ENCODE data around the gene TFEB.
"Not testable (repeated sequence)": the region's sequence is repeated elsewhere in the genome, so short reads cannot be mapped to it uniquely, and the experiment has no call there.

TFEB gene

DNA sequence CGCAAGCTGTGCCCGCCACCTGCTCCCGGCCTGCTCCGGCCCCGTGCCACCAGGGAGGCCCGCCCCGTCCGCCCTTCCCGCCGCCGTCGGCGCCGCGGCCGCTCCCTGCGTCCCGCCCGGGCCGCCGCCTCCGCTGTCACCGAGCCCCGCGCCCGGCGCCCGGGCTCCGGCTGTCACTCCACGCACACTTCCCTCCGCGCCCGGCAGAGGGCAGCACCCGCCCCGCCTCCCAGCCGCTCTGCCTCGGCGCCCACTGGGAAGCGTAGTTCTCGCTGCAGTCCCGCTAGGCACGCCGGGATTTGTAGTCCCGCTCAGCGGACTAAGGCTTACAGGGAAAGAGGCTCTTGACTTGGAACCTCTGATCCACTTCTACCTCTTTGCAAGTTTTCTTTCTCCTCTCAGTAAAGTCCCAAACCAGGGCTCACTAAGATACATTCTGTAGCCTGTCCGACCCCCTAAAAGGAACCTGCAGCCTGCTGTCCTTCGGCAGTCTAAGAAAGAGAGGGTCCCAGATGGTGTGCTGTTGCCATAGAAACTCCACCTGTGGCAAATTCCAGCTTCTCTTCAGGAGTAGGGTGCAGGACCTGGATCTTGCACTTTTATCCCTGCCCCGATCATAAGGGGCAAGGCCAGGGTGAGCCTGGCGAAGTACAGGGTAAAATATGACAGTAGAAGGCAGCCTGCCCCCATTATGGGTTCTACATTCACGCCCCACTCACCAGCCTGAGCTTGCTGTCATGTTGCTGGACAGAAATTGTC is at the start of gene TFEB:
Gene TFEB, minus strand, starts transcription at position 182 of the 759 bp plus-strand sequence. CDS start 44,395 bp downstream, outside the sequence.
- peak; percentile 96 for DNase-seq

DNA sequence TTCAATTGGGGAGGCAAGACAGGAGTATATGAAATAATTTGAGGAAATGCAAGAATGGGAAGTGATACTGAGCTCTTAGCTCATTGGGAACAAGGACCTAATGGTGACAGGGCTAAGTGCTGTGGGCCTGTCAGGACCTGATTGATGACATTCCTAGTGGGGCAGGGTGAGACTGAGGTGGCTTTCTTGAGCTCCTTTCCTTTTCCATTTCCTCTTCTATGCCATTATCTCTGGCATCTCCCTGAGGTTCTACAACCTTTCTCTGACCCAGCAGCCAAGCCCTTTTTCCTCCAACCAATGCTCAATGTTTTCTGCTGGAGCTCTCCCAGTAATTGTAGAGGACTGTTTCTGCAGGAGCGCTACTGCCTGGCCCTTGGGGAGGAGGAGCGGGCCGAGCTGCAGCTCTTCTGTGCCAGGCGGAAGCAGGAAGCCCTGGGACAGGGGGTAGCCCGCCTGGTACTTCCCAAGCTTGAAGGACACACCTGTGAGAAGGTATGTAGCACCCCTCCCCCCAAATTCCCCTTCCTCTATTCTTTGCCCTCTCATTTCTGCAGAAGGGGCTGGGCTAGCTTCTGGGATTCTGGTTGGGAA is 49.3 kb upstream of the TFEB start:
- DNase-seq: no peak

DNA sequence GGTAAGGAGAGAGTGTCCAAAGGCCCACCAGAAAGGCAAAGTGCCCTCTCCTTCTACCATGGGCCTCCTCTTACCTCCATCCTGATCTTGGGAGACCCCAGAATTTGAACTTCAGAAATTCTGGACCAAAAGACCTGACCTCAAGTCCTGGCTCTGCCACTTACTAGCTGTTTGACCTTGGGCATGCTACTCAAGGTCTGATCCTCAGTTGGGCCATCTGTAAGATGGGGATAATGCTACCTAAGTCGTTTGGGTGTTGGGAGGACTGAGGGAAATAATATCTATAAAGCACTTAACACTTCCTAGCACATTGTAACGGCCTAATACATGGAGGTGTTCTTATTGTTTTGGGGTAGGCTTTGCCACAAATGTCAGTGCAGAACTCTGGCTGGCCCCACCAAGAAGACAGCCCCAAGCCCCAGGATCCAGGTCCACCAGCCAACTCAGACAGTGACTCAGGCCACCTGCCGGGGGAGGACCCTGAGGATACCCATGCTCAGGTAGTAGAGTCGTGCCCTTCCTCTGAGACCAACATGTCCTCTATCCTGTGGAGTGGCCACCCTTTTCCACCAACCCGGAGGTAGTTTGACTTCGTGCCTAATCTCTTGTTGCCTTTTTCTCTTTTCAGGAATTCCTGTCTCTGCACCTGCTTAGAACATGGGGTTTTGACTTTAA is 47.8 kb upstream of the TFEB start:
- no peak for DNase-seq

- no peak for DNase-seq
Observed at GRCh38 chr6:41781366-41781730, 45.9 kb upstream of the TFEB start.

GRCh38 chr6:41780551-41781365 is 45.4 kb upstream of the TFEB start, which contains the start of gene PRICKLE4:
PRICKLE4 (plus strand) TSS chr6:41780782; CDS start chr6:41783474, 2,692 bp downstream.
- DNase-seq: peak; percentile 16

DNA sequence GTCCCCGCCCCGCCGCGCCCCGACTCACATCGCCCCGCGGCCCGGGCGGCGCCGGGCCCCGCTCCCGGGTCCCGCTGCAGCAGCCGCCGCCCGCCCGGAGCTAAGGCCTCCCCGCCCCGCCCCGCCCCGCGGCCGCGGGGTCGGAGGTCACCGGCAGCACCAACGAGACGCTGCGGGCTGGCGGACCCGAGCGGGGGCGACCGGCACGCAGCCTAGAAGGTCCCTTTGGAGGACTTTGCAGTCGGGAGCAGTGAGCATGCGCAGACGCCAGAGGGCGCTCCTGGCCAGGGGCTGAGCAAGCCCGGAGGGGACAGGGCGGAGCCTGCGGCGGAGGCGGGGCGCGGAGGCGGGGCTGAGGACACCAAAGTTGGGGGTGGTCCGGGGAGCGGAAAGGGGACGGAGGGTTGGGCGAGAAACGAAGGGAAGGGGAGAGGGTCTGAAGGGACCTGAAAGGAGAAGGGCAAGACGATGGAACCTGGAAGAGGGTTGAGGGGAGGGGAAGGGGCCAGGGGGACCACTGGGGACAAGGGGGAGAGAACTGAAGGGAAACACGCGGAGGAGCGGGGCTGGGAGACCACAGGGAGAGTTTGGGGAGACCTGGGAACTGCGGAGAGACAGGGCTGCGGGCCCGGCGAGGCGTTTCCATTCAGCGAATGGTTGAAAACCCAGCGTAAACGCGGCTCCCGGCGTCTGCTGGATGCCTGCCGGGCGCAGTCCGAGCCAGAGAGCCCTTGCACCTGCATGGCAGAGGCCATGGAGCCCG is 44.6 kb upstream of the TFEB start, which contains the start of gene FRS3:
Gene FRS3, minus strand, starts transcription at position 113 of the 763 bp plus-strand sequence. CDS start 2,913 bp downstream, outside the sequence.
- DNase-seq: peak; percentile 100

DNA sequence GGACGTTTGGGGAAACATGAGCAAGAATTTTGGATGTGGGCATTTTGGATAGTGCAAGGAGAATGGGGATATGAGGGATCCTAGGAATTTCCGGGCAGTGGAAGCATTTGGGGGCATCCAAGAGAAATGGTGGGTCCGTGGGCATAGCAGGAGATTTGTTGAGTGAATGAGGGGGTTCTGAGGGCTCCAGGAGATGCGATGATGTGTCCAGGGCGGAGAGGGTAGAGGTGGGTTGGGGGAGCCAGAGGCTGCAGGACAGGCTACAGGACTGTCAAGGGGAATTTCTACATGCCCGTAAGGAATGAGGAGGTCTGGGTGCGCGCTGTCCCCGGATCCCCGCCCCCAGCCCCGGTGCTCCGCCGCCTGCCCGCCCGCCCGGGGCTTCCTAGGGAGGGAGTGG is 43.9 kb upstream of the TFEB start:
- no peak for DNase-seq

- DNase-seq: no peak
Observed at GRCh38 chr6:41778895-41779294, 43.5 kb upstream of the TFEB start.

DNA sequence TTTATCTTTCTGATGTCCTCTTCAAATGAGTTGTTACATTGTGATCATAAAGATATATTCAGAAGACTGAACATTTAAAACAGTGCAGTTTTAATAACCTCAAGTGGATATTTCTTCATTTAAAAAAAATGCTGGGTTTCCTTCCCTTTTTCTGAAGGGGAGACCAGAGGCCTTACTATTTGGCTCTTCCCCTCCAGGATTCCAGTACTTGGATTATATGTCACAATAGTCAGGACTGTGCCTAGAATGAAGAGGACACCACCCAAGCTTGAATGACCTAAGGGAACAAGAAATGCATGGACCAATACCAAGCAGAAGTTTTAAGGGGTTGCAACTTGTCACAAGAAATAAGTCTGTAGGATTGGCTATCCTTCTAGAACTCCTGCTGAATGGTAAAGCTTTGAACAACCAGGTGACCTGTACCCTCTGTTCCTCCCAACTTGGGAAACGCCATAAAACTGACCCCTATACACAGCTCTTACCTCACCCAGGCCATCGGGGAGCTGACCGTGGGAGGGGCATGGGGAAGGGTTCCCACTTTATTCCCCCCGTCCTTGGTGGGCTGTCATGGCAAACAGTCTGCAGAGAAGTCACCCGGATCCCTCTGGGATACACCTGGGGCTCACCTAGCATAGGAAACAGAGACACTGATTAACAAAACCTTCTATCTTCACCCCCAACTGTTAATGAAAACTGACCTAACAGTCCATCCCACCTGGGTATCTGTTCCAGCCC is 42.3 kb upstream of the TFEB start:
- DNase-seq: no peak

DNA sequence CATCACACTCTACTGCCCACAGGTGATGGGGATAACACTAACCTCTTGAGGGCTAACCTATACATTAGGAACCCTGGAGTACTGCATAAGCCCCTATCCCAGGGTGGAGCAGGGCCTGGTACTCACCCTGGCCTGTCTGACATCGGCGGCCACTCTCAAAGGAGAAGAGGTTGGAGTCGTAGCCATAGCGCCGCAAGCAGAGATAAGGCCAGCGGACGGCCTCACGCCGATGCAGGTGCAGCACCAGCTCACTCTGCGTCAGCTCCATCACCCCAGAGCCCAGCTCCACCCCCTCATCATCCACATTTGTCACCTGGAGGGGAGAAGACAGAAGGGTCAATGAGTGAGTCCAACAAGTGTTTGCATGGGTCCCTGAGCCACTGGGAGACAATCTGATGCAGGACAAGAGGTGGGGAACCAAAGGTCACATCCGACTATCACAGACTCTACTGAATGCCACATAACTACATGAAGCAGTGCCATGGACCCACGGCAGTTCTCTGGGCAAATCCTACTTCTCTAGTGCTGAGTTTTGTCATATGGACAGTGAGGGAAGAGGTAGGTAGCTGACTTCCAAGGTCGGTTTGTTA is 40.0 kb upstream of the TFEB start:
- DNase-seq: no peak

GRCh38 chr6:41774841-41775240 is 39.4 kb upstream of the TFEB start:
- no peak for DNase-seq

- DNase-seq: no peak
Observed at GRCh38 chr6:41771058-41771983, 35.9 kb upstream of the TFEB start.

- DNase-seq: no peak
Observed at GRCh38 chr6:41770381-41771057, 35.1 kb upstream of the TFEB start.

GRCh38 chr6:41769376-41769775 is 34.0 kb upstream of the TFEB start:
- no peak for DNase-seq

GRCh38 chr6:41768545-41769308 is 33.3 kb upstream of the TFEB start:
- DNase-seq: no peak

GRCh38 chr6:41767112-41767833 is 31.9 kb upstream of the TFEB start:
- DNase-seq: no peak

- DNase-seq: not testable (repeated sequence)
Observed at GRCh38 chr6:41766043-41766664, 30.7 kb upstream of the TFEB start.

Measured in stimulated activated CD4-positive, alpha-beta T cell treated with anti-CD3 and anti-CD28 coated beads, Interleukin-15, amount 100 ng/mL, for 24 hours (primary cell).